Peyer's patch (tissue), 4 donors: ENCODE results near the gene CCDC201.

Experiments used
- CTCF ChIP-seq, 6 experiments: fragments of 450-650 bp in 4 of 6; fragments of 200-600 bp in 2 of 6; sonication (generic) in 1 of 6; IDR thresholded peaks; one replicate each; pipeline ENCODE4 v1.5.1; 2017 to 2019; ENCODE audit warnings: antibody characterized with exemption in 6 of 6, mild to moderate bottlenecking in 3 of 6, moderate library complexity in 1 of 6
- POLR2A ChIP-seq, 2 donors: fragments of 450-650 bp; IDR thresholded peaks; one replicate each; pipeline ENCODE4 v1.5.1; 2017; ENCODE audit warnings: antibody characterized with exemption in 2 of 2, mild to moderate bottlenecking in 2 of 2, moderate library complexity in 2 of 2

DNA sequence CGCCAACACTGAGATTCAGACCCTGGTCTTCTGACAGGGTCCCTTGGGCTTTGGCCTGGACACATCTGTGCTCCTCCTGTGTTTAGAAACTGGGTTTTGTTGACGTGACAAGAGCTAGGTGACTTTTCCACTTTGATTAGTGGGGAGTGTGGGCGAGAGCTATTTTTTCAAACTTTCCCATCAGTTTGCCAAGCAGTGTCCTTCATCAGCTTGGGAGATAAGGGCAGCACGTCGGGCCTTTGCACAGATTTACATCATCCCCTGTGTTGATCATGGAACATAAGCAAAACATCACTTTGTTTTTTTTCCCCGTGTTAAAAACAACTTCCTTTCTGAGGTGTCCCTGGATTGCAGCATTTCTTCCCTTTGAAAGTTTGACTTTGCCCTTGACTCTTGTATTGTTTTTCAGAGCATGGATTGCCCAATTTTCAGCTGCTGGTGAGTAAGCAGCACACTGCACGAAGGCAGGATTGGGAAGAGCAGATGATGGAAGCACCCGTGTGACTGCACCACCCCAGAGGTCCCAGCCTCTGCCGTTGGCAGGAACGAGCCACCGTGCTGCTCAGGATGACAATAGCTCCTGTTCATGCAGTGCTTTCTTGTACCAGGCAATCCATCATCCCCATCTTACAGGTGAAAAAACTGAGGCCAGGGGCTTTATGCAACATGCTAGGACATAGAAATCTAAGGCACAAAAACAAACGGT is 9.0 kb upstream of the CCDC201 start:
- TF ChIP-seq CTCF (IDR thresholded peaks at IDR 0.05), result no peak
- no peak for TF ChIP-seq POLR2A (IDR thresholded peaks at IDR 0.05)
